HG03066 (cell line): Measurements from ENCODE around the gene OR5AN1.
"Not testable (repeated sequence)": the region's sequence is repeated elsewhere in the genome, so short reads cannot be mapped to it uniquely, and the experiment has no call there.

Source experiments
- ATAC-seq: cut with Tn5 transposase; IDR thresholded peaks from one replicate; pipeline ENCODE4 v1.9.1; 2021; ENCODE audit warnings: low read depth; ENCODE audit not compliant: unreplicated experiment

Gene OR5AN1, protein sequence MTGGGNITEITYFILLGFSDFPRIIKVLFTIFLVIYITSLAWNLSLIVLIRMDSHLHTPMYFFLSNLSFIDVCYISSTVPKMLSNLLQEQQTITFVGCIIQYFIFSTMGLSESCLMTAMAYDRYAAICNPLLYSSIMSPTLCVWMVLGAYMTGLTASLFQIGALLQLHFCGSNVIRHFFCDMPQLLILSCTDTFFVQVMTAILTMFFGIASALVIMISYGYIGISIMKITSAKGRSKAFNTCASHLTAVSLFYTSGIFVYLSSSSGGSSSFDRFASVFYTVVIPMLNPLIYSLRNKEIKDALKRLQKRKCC

DNA sequence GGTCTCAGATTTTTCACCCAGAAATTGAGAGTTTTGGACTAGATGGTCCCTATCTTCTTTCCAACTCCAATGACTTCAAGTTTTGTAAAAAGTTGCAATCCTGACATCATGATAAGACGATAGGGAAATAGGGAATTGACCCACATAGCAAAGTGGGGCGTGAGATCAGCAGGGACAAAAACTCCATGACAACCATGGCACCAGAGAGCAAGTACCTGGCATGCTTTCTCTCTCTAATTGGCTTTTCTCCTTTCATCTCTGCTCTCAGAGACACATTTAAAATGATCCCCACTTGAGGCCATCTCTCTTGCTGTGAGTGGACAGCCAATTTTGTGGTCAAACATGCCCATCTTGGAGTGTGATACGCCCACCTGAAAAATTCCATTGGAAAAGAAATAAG is at the start of gene OR5AN1:
Gene OR5AN1 (plus strand): TSS at position 301 of the 400 bp plus-strand sequence. CDS start 5,564 bp downstream, outside the sequence.
- ATAC-seq, result no peak

GRCh38 chr11:59335001-59335400 is 23.7 kb upstream of the OR5AN1 start:
- ATAC-seq, result no peak

DNA sequence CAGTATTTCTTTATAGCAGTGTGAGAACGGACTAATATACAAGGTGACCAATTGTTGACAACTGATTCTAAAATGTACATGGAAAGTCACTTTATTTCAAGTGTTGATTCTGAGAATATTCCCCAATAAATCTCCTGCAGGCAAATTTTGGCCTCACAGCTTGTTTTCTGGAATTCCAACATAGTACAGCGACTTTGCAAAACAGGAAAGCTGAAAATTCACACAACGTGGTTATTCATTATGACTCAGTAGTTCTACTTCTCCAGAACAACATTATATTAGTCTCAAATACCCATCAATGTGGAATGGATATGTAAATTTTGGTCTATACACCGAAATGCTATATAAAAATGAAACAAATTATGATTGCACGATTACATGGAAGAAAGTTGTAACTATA is 22.5 kb upstream of the OR5AN1 start:
- no peak for ATAC-seq

GRCh38 chr11:59336931-59337330 is 21.8 kb upstream of the OR5AN1 start:
- ATAC-seq, result no peak

DNA sequence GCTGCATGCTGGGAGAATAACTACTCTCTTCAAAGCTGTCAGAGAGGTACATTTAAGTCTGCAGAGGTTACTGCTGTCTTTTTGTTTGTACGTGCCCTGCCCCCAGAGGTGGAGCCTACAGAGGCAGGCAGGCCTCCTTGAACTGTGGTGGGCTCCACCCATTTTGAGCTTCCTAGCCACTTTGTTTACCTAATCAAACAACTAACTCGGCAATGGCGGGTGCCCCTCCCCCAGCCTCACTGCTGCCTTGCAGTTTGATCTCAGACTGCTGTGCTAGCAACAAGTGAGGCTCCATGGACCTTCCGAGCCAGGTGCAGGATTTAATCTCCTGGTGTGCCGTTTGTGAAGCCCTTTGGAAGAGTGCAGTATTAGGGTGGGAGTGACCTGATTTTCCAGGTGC is 9.0 kb upstream of the OR5AN1 start:
- not testable (repeated sequence) for ATAC-seq

DNA sequence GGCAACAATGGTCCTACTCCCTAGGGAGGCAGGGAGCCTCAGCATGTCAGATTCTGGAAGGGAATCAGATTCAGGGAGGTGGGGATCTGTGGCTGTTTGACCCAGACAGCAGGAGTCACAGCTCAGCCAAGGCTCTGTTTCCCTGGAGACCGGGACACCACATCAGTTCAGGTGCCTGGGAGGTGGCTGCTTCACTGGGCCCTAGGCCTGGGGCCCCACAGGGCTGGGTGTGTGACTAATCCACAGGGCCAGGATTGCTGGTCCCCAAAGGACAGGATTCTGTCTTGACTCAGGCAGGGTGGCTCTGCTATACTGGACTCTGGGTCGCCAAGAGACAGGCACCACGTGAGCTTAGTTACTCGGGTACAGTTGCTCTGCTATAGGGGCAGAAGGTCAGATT is 3.5 kb upstream of the OR5AN1 start:
- no peak for ATAC-seq

DNA sequence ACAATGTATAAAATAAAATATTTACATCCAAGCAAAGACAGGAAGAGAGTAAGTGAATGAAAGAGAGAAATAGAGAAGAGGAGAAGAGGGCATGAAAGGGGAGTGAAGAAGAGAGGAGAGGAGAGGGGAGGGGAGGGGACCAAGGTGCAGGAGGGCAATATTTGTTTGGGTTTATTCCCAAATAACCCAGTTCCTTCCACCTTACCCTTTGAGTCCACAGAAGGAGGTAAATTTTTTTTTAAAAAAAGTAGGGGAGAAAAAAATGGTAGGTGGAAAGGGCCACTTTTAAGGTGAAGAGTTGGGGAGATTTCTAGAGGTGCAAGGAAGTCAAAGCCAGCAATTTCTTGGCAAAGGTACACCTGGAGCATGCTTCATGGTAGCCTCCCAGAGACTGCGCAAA is 2.1 kb upstream of the OR5AN1 start:
- no peak for ATAC-seq

DNA sequence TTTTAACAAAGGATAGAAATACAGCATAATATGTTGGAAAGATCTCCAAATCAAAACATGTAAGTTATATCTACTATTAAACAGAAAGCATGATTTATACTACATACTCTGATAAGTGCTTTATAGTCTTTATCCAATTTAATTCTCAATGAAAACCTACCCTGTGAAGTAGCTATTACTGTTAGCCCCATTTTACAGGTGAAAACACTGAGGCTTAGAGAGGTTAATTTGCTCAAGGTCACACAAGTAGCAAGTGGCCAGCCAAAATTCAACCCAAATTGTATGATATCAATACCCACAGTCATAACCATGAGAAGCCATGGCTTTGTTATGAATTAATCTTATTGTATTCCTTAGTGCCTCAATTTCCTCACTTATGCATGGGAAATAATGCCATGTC is 675 bp upstream of the OR5AN1 start:
- no peak for ATAC-seq

- no peak for ATAC-seq
Observed at GRCh38 chr11:59365232-59366018, 6.7 kb downstream of the OR5AN1 start.

- ATAC-seq, result no peak
Observed at GRCh38 chr11:59368238-59369022, 9.7 kb downstream of the OR5AN1 start.

DNA sequence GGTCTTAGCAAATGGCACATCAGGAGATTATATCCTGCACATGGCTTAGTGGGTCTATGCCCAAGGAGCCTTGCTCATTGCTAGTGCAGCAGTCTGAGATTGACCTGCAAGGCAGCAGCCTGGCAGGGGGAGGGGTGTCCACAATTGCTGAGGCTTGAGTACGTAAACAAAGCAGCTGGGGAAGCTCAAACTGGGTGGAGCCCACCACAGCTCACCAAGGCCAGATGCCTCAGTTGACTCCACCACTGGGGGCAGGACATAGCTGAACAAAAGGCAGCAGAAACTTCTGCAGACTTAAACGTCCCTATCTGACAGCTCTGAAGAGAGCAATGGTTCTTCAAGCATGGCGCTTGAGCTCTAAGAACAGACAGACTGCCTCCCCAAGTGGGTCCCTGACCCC is 13.6 kb downstream of the OR5AN1 start:
- ATAC-seq, result not testable (repeated sequence)

DNA sequence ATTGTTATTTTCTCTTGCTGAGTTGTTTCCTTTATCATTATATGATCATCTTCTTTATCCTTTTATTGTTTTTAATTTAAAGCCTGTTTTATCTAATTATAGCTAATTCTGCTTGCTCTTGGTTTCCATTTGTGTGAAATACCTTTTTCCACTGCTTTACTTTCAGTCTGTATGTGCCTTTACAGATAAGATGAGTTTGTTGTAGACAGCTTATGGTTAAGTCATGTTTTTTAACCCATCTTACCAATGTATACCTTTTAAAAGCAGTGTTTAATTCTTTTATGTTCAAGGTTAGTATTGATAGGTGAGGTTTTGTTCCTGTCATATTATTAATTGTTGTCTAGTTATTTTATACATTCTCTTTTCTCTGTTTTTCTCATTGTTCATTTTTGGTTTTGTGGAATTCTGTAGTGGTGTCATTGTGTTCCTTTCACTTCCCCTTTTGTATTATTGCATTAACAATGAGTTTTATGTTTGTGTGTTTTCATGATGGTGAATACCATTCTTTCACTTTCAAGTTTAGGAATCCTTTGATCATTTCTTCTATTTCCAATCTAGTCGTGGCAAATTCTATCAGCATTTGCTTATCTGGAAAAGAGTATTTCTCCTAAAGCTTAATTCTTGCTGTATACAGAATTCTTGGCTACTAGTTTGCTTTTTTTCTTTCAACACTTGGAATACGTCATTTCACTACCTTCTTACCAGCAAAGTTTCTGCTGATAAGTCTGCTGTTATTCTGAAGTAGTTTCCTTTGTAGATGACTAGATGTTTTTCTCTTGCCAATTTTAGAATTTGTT is 21.8 kb downstream of the OR5AN1 start:
- peak; percentile 88 for ATAC-seq

- ATAC-seq, result no peak
Observed at GRCh38 chr11:59394186-59394585, 35.5 kb downstream of the OR5AN1 start.

DNA sequence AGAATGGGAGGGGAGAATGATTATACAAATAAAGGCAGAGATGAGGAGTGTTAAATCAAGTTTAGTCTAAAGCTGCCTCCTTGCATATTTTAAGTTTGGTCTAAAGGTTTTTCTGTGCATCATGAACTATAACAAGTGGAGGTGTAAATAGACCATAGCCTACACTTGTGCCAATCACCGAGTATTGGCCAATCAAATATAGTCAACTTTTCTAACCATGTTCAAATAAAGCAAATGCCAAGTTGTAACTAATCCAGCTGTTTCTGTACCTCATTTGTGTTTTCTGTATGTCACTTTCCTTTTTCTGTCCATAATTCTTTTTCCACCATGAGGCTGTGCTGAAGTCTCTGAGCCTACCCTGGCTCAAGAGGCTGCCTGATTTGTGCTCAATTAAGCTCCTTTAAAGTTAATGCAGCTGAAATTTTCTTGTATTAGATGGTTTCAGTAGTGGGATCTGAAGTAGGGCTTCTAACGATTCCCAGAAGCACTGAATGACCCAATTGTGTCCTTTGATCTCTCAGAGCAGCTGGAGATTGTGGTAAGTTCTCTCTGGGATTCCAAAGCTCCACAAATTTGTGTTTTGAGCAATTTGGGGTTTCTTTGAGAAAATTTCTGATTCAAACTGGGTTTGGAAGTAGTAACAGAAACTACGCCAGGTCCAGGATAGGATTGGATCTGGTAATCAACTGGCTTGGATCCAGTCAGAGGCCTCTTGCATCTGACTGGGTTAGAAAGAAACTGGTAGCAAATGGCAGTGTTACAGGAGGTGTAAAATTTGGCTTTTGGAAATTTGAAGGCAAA is 42.0 kb downstream of the OR5AN1 start:
- ATAC-seq, result no peak

- ATAC-seq, result no peak
Observed at GRCh38 chr11:59401262-59401552, 42.5 kb downstream of the OR5AN1 start.

- ATAC-seq, result no peak
Observed at GRCh38 chr11:59403546-59403945, 44.9 kb downstream of the OR5AN1 start.

DNA sequence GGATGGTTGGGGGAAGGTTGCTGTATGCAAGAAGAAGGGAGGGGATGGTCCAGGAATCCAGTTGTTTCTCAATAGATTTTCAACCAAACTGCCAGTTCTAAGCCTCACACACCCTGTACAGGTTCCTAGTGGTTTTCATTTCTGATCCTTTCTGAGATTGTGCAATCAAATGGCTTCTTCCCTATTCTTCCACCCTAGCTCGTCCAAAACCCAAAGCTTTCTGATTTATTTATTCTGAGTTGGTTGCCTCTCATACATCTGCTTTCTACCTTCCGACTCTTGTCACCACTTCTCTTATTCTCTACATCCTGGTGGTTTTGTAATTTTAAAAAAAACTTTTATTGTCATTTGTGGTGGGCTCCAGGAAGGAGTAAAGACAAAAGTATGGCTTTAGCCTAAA is 55.0 kb downstream of the OR5AN1 start:
- ATAC-seq, result no peak

GRCh38 chr11:59415111-59415510 is 56.4 kb downstream of the OR5AN1 start:
- no peak for ATAC-seq

GRCh38 chr11:59416613-59417012 is 57.9 kb downstream of the OR5AN1 start:
- ATAC-seq, result no peak

DNA sequence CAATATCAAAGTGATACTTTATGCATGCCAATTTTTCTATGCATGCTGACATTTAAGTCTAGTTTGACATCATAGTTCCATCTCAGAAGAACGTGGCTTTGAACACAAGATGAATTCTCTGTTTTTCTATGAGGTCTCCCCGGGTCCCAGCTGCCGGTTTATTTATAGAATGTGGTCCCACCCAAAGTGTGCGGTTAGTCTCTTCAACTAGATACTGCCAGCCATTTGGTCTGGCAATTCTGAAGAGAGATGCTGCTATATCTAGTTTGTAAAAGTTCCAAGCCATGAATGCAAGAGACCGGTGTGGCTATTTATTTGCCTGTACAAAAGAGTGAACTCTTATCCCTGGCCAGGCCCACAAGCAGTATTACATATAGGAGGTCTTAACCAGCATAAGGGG is 58.3 kb downstream of the OR5AN1 start:
- ATAC-seq, result no peak
